ENCODE results near the gene CATSPER3. TPM values are rescaled to one million over a fixed set of nuclear protein-coding genes. Genes with fewer than 3 reads are reported as not detected.
A peak's percentile ranks its signal among the peaks of the same experiment; 100 is the strongest.

Gene CATSPER3
- total RNA-seq, 1 experiment from 2014 or later = 0.40 TPM

DNA sequence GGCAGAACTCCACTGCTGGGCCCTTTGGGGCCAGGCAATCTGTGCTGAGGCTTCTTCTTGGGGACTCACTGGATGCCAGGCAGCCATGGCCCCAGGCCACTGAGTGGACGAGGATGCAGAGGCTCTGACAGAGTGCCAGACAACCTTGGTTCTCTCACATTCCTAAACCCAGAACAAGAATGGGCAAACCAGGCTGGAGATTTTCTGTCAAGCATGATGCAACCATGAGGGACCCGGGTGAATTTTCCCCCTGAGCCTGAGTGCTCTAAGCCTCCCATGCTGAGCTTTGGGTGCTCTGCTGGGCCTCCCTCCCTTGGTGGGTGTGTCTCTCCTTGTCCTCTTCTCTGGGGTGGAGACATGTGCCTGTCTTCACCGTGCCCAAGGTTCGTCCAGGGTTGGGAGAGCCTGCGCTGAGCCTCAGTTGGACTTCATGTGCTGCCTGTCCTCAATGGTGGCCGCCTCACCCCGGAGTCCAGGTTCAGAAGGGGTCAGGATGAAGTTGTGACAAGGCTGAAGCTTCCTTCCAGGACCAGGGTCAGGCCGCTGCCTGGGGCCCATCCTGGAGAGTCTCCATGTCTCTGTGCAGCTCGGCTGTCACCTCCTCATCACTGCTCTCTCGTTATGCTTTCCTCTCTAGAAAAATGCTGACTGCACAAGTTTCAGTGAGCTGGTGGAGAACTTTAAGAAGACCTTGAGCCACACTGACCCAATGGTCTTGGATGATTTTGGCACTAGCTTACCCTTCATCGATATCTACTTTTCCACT lies 42.2 kb downstream of the CATSPER3 start:
- no peak for DNase-seq (ENCODE audit: extremely low read depth, low read depth)

DNA sequence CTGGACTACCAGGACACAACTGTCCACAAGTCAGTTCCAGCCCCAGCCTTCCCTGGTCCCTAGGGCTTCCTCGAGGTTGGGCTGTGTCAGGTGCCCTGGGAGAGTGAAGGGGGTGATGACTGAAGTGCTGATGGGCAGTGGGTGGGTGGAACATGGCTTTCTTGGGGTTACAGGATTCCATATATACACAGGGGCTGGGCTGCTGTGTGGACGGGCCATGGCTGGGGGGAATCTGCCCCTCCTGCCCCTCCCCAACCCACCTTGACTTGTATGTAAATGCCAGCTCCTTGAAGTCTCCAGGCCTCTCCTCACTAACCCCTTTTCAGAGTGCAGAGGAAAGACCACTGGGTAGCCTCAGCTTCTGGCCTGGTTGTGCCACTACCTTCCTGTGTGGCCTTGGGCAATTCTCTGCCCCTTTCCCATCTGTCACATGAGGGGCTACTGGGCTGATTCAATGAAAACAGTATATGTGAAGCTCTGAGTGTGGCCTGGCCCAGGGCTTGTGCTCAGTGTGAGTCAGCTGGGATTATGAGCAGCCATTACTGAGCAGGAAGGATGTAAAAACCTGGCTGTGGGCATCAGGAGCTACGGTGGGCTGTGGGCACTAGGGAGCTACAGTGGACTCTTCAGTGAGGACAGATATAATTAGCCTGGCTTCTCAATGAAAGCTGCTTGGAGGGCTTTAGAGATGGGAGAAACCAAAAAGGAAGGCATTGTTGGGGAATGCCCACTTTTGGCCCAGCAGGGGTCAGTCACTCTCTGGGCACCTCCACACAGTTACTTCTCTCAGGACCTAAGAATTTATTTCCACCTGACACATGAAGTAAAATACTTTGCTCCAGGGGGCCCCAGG lies 43.0 kb downstream of the CATSPER3 start:
- DNase-seq (ENCODE audit: extremely low read depth, low read depth) = no peak

DNA sequence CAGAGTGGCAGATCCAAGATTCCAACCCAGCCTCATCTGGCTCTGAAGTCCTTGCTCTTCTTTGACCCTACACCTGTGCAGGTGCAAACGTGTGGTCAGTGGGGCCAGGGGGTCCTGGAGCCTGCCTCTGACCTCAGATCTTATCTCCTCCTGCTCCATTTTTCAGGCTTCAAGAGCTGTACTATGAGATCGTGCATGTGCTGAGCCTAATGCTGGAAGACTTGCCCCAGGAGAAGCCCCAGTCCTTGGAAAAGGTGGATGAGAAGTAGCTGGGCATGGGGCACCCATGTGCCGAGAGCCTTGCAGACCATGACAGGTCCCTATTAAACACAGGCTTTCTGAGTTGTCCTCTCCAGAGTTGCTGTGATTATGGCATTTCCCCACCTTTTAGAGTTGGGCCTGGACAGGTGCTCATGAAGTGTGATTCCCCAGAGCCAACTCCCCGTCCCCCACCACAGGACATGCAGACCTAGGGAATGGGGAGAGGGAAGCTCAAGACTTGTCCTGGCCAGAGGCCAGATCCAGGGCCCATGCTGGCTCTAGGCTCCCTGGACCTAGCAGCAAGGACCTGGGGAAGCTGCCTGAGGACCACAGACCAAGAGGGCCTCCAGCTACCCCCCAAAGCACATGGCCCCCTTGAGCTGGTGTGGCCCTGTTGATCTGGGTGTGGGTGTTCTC lies 43.8 kb downstream of the CATSPER3 start:
- no peak for DNase-seq (ENCODE audit: extremely low read depth, low read depth)

DNA sequence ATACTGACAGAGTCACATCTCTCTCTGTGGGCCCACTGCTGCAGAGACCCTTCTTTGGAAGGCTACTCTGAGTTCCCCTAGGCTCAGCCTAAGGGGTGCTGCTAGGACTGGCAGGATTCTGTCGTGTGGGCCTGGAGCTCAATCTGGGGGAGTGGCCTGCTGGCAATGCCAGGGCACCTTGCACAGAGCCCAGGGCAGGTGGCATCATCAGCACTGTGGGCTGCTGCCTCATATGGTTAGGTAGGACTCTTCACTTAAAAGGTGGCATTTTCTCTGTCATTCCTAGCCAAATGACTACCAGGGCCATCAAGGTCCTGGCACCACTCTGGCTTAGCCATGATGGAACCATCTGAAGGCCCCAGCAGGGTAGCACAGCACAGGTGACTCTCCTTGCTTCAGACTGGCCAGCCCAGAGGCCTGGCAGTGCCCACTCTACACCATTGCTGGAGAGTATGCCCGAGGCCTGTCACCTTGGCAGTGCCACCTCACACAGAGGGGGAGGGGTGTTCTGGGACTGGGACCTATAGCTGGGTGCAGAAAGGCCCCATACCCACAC lies 44.4 kb downstream of the CATSPER3 start:
- DNase-seq (ENCODE audit: extremely low read depth, low read depth) = no peak

DNA sequence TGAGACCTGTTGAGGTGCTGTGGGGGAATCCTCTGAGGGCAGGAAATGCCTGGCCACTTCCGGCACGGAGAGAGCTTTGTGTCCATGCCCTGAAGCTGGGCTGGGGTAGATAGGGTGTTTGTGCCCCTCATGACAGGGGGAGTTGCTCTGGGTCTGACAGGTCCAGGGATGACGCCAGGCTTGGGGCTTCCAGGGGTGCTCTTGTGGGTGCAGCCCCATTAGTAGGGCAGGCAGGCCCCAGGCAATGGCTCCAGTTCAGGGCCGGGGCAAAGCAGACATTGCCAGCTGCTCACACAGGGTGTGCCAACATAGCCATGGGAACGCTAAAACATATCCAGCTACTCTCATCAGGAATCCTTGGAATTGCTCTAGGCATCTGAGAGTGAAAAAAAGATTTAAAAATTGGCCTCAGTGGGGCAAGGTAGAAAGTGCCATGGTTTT lies 45.3 kb downstream of the CATSPER3 start:
- no peak for DNase-seq (ENCODE audit: extremely low read depth, low read depth)

DNA sequence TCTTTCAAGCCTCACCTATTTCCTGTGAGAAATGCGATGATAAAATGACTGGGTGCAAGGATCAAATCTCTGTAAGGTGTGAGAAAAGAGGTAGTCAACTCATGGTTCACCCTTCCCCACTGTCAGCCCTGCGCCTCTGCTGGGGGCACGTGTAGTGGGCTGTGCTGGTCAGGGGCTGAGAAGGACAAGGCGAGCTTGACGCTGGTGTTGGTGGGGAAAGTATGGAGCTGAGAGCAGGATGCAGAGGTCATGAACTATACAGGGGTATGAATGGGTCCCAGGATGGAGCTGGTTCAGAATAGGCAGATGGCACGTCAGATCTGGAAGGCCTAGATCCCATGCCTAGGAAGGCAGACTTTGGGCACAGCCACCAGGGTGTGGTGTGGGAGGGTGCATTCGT lies 45.7 kb downstream of the CATSPER3 start:
- no peak for DNase-seq (ENCODE audit: extremely low read depth, low read depth)

DNA sequence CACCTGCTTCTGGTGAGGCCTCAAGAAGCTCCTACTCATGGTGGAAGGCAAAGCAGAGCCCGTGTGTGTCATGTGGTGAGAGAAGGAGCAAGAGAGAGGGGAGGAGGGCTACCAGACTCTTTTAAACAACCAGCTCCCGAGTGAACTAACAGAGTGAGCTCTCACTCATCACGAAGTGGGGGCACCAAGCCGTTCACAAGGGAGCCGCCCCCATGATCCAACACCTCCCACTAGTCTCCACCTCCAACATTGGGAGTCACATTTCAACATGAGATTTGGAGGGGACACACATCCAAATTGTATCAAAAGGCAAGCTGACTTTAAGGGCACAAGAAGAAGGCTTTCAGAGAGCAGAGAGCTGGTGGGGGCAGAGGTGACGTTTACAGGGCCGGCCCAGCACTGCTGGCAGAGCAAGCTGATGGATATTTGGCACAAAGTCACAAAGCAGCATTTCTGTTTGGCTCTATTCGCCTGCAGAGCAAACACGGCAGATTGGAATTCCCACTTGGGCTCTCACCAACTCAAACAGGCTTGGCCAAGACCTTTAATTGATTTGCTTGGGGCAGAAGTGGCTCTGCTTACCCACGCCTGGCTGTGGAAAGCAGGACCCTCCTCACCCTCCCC lies 46.4 kb downstream of the CATSPER3 start:
- no peak for DNase-seq (ENCODE audit: extremely low read depth, low read depth)

DNA sequence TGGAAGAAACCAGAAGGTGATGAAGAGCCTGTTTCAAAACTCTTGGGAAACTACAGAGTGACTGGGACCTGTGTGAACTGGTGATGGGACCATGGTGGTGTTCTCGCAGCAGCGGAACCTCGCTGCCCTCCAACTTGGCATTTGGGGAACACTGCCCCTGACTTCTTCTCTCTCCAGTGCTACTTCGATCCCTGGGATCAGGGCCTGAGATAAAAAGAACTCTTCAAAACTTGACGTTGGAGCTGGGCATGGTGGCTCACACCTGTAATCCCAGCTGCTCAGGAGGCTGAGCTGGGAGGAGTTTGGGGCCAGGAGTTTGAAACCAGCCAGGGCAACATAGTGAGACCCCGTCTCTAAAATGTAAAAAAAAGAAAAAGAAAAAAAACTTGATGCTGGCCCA lies 48.2 kb downstream of the CATSPER3 start:
- no peak for DNase-seq (ENCODE audit: extremely low read depth, low read depth)

DNA sequence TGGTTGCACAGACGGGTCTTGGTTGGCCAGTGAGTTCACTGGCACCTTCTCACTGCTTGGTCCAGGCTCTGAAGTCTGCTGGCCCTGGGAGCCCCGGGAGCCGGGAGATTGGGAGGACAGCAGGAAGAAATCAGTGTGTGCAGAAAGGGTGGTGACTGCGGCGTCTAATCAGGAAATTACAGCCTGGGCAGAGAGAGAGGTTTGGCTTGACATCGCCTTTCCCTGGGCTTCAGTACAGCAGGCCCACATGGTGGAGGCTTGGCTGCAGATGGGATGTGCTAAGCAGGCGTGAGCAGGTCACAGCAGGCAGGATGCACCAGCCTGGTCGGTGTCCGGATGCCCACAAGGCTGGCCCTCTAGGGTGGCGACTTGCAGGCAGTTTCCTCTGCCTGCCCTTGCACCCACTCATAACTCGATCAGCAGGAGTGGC lies 49.2 kb downstream of the CATSPER3 start:
- DNase-seq (ENCODE audit: extremely low read depth, low read depth) = no peak

DNA sequence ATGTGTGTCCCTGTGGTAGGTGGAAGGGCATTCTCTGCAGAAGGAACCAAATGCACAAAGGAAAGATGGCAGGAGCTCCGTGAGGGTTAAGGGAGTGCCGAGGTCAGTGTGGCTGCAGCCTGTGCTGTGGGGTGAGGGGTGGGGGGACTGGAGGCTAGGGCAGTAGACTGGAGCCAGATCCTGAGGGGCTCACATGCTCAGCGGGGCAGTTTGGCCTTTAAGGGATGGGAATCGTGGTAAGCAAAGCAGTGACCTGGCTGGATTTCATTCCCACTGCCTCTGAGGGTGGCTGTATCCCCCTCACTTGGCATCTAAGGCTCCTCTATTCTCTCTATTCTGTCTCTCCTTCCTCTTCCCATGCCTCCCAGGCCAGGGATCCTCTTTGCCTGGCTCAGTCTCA lies 50.8 kb downstream of the CATSPER3 start:
- DNase-seq (ENCODE audit: extremely low read depth, low read depth) = no peak

DNA sequence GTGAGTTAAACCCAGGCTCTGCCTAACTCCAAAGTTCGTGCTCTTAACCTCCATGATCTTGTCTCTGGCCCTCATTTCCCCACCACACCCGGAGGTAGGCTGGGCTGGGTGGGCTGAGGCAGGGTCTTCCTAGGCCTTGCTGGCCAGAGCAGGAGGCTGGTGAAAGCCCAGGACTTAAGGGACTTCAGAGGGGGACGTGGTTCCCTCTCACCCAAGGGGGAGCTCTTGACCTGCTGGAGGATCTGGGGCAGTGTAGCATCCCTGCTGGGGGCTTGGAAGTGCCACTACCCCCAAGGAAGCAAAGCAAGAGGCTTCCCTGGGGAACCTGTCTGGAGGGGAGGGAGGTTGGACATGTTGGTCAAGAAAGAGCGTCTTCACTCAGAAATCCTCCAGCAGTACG lies 51.6 kb downstream of the CATSPER3 start:
- DNase-seq (ENCODE audit: extremely low read depth, low read depth) = no peak

DNA sequence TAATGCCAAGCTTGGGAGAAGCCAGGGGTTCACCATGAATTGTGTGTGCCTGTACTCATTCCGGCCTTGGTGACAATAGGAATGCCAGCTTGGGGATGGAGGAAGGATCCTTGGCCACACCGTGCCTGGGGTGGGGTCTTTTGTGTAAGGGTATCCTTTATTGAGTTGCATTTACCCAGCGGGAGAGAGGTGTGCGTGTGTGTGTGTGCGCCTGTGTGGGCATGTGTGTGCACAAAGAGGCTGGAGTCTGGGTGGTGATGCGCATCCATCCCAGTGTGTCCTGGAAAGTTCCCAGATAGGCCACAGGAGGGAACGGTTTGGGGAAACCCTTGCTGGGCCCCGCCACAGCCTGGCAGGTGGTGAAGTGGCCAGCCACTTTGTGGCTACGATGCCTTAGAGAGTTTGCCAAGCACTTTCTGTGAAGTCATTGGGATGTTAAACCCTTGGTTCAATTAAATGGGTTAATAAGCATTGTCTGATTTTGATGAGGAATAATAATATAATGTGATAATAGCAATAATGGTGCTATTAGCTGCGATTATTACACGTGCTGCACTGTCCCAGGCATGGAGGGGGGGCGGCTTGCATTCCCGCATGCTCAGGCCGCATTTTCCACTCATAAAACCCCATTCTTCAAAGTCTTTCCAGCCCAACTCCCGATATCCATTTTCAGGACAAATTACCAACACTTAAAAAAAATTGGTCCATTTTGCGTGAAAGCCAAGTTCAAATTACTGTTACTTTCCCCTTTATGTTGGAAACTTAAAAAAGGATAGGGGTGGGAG lies 52.6 kb downstream of the CATSPER3 start:
- no peak for DNase-seq (ENCODE audit: extremely low read depth, low read depth)

DNA sequence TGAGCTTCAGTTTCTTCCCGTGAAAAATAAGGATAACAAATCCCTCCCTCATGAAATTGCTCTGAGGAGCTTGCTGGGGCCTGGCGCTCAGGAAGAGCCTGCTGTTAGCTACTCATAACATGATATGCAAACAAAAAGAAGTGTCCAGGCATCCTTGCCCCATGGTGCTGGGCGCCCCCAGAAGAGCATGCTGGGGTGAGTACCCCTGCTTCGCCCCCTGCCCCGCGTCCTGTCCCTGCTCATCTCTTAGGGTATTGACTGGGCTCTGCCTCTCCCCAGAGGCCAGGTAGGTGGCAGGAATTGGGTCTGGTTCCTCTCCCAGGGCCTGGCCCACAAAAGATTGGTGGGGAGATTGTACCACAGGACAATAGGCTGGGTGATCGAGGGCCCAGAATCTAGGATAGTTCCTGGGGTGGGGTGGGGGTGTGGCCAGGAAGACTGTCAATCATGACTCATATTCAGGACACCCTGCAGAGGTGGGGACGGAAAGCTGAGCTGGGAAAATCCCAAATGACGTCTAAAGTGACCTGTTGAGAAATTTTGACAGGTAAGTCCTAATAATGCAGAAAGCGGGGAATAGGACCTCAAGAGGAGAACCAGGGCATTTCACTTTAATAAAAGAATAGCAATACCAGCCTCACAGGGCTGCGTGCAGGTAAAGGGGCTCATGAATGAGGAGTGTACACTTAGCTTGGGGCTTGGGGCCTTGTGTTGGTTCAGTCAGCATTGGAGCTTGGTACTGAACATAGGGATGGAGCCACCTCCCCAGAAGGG lies 57.4 kb downstream of the CATSPER3 start:
- peak; percentile 56 for DNase-seq (ENCODE audit: extremely low read depth, low read depth)

DNA sequence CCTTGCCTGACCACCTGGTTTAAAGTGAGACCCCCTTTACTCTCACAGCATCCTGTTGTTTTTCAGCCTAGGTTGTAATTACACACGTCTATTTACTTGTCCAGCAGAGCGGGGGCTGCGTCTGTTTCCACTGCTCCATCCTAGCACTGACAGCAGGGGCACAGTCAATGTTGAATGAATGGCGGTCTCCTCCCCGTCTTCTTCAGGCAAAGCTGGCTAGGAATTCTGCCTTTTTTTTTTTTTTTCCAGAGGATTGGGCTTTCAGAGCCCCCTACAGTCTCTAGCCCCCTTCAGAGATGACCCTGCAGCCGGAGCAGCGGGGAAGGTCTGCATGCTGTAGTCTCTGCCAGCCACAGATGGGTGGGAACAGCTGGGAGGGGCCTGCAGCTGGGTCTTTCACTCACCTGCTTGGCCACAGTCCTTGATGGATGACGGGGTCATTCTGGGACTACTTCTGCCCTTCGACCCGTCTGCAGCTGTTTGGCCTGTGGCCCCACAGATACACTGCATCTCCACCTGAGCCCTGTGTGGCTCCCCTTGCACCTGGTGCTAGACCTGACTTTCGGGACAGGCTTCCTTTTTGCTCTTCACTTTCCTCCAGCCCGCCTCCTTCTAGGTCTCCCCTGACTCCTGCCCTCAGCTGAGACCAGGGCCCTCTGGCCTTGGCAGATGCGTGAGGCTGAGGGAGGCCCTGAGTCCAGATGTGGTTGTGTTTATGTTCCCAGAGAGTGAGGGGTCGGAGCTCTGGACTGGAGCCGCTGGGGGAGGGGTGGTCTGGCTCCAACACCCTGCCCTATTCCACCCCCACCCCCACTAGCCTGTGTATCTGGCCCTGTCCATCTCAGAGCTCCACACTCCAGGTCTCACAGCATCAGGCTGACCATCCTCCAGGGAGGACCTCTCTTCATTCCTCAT lies 58.3 kb downstream of the CATSPER3 start:
- DNase-seq (ENCODE audit: extremely low read depth, low read depth) = no peak

DNA sequence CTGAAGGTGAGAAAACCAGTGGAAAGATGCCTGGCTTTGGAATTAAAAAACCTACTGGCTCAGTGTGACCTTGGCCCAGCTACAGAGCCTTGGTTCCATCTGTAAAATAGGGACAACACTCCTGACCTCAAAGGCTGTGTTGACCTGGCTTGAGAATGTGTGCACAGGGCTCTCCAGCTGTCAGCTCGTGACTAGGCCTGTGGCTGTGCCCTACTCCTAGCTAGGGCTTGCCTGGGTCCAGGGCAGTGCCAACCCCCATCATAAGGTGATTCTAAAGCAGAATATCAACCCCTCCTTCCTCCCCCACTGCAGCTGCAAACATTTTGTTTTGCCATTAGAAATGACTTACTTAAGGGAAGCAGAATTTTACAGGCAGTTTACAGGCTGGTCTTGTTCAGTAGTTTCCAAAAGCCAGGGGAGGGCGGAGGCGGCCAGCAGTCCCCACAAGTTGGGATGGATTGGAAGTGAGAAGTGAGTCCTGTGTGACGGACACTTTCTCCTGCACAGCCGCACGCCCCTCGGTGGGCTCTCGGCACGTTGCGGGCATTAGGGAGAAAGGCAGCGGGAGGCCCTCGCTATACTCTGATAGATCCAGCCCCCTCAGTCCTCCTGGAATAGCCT lies 59.0 kb downstream of the CATSPER3 start:
- DNase-seq (ENCODE audit: extremely low read depth, low read depth) = no peak

DNA sequence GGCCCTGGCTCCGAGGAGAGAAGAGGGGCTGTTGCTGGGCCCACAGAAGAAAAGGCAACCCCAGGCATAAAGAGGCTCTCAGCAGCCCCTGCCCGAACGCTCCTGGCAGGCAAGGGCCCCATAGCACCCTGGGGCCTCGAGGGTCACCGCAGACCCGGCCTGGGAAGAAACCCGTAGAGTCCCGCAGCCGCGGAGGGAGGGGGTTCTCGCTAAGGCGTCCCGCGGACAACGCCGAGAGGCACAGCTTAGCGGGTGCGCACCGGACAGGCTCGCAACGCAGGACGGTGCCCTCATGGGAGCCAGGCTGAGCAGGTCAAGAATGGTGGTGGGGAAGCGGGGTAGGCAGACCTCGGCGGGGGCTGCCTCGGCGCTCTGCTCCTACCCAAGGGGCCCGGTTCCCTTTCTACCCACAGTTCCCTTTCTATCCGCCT lies 59.6 kb downstream of the CATSPER3 start:
- no peak for DNase-seq (ENCODE audit: extremely low read depth, low read depth)
